ENCODE measurements around the gene ADAMTS18.

DNA sequence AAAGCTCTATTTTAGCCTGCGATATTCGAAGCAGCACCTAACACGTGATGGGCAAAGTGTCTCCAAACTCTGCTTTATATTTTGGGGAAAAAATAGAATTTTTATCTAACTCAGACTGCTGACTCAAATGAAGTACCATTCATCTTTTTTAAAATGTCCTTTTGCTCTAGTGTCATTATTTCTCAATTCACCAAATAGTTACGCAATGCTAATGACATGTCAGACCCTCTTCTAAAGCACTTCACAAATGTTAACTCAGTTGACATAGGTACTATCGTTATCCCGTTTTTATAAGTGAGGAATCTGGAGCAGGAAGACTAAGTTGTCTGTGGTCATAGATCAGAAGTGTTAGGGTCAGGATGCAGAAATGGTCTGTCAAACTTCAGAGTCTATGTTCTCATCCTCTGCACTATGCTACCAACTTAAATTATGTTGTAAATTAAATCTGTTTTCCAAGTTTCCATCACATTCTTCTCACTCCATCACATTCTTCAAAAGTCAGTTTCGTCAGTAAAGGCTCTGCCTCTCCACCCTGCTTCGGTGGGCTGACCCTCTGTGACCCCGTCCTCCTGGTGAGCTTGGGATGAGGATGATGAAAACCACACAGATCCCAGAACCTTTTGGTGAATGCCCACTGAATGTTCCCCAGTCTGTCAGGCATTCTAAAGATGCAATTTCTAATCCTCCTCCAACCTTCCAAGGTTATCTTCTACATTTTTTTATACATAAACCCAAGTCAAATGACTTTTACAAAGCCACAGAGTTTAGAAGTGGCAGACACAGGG is 102.8 kb downstream of the ADAMTS18 start:
- TF ChIP-seq EP300 (IDR thresholded peaks at IDR 0.05): no peak
- TF ChIP-seq, protein P1, sequence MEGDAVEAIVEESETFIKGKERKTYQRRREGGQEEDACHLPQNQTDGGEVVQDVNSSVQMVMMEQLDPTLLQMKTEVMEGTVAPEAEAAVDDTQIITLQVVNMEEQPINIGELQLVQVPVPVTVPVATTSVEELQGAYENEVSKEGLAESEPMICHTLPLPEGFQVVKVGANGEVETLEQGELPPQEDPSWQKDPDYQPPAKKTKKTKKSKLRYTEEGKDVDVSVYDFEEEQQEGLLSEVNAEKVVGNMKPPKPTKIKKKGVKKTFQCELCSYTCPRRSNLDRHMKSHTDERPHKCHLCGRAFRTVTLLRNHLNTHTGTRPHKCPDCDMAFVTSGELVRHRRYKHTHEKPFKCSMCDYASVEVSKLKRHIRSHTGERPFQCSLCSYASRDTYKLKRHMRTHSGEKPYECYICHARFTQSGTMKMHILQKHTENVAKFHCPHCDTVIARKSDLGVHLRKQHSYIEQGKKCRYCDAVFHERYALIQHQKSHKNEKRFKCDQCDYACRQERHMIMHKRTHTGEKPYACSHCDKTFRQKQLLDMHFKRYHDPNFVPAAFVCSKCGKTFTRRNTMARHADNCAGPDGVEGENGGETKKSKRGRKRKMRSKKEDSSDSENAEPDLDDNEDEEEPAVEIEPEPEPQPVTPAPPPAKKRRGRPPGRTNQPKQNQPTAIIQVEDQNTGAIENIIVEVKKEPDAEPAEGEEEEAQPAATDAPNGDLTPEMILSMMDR (IDR thresholded peaks at IDR 0.05): no peak
